ENCODE results near the gene RARB.

The RARB gene

GRCh38 chr3:25510797-25511196, 82.7 kb downstream of the RARB start:
- no peak for DNase-seq

GRCh38 chr3:25511972-25512721, 84.1 kb downstream of the RARB start:
- no peak for DNase-seq

GRCh38 chr3:25513642-25514266, 85.7 kb downstream of the RARB start:
- DNase-seq = no peak

- DNase-seq = no peak
Observed at GRCh38 chr3:25515171-25515570, 87.1 kb downstream of the RARB start.

- DNase-seq = no peak
Observed at GRCh38 chr3:25520926-25521559, 93.0 kb downstream of the RARB start.

GRCh38 chr3:25527336-25527735, 99.3 kb downstream of the RARB start:
- no peak for DNase-seq

- DNase-seq = no peak
Observed at GRCh38 chr3:25527801-25528200, 99.7 kb downstream of the RARB start.

- DNase-seq = no peak
Observed at GRCh38 chr3:25531971-25532370, 103.9 kb downstream of the RARB start.

GRCh38 chr3:25532431-25533162, 104.5 kb downstream of the RARB start:
- no peak for DNase-seq

- DNase-seq = no peak
Observed at GRCh38 chr3:25533399-25533798, 105.3 kb downstream of the RARB start.

GRCh38 chr3:25534007-25534406, 105.9 kb downstream of the RARB start:
- no peak for DNase-seq

- no peak for DNase-seq
Observed at GRCh38 chr3:25536521-25537391, 108.7 kb downstream of the RARB start.

- no peak for DNase-seq
Observed at GRCh38 chr3:25537516-25537915, 109.5 kb downstream of the RARB start.

- no peak for DNase-seq
Observed at GRCh38 chr3:25540273-25540672, 112.2 kb downstream of the RARB start.

- no peak for DNase-seq
Observed at GRCh38 chr3:25542492-25543039, 114.5 kb downstream of the RARB start.

GRCh38 chr3:25547103-25547502, 119.0 kb downstream of the RARB start:
- no peak for DNase-seq

GRCh38 chr3:25547943-25548674, 120.0 kb downstream of the RARB start:
- DNase-seq = no peak

GRCh38 chr3:25548836-25549235, 120.8 kb downstream of the RARB start:
- no peak for DNase-seq

- DNase-seq = no peak
Observed at GRCh38 chr3:25552251-25552650, 124.2 kb downstream of the RARB start.

- no peak for DNase-seq
Observed at GRCh38 chr3:25554376-25554775, 126.3 kb downstream of the RARB start.

GRCh38 chr3:25555695-25556437, 127.8 kb downstream of the RARB start:
- DNase-seq = no peak
